Vagina (tissue), 2 donors: ENCODE results near the gene LSM14A. TPM values are rescaled to one million over a fixed set of nuclear protein-coding genes. Genes with fewer than 3 reads are reported as not detected.
"Not testable (repeated sequence)": the region's sequence is repeated elsewhere in the genome, so short reads cannot be mapped to it uniquely, and the experiment has no call there.

ENCODE experiments used
- DNase-seq, 2 donors: peaks; one replicate each; pipeline ENCODE4 v3.0.0-alpha.2; 2017; ENCODE audit errors: extremely low spot score in 2 of 2
- H3K27ac ChIP-seq: fragments of 200-600 bp; sonication (generic); one replicate; pipeline ENCODE4 v1.5.1; 2019
- H3K27me3 ChIP-seq: fragments of 200-600 bp; sonication (generic); one replicate; pipeline ENCODE4 v1.5.1; 2019
- H3K36me3 ChIP-seq, 2 donors: fragments of 200-600 bp; sonication (generic); one replicate each; pipeline ENCODE4 v1.5.1; 2017 to 2019
- H3K4me1 ChIP-seq: fragments of 200-600 bp; sonication (generic); one replicate; pipeline ENCODE4 v1.5.1; 2019
- H3K4me3 ChIP-seq, 2 donors: fragments of 200-600 bp; sonication (generic); 1 replicate in 1 of 2; 2 replicates in 1 of 2; pipeline ENCODE4 v1.5.1; 2016 to 2019
- H3K9me3 ChIP-seq: fragments of 200-600 bp; sonication (generic); one replicate; pipeline ENCODE4 v1.5.1; 2019
- POLR2A ChIP-seq, 2 donors: fragments of 450-650 bp; IDR thresholded peaks; one replicate each; pipeline ENCODE4 v1.6.1; 2017; ENCODE audit warnings: antibody characterized with exemption in 2 of 2, mild to moderate bottlenecking in 2 of 2, moderate library complexity in 2 of 2
- POLR2AphosphoS5 ChIP-seq, 2 donors: sonication (generic); formaldehyde crosslinking; IDR thresholded peaks; one replicate each; pipeline ENCODE4 v1.9.0; 2017; ENCODE audit warnings: antibody characterized with exemption in 2 of 2, mild to moderate bottlenecking in 2 of 2, low read depth in 1 of 2; ENCODE audit not compliant: insufficient read depth in 1 of 2
- intact Hi-C: fragments of 100-400 bp; cut with DNase I; formaldehyde crosslinking; loops from one replicate; pipeline ENCODE4 v1.15.1; 2023
- total RNA-seq: library from RNA; depleted of rRNA; stranded (reverse); fragments of >200 nt; gene quantifications from one replicate; pipeline ENCODE4 v1.2.3, GENCODE V29; 2016
- TF ChIP-seq, protein P1 (sequence below), 3 experiments: fragments of 450-650 bp in 2 of 3; fragments of 200-600 bp in 1 of 3; sonication (generic) in 1 of 3; IDR thresholded peaks; one replicate each; pipeline ENCODE4 v1.5.1; 2017 to 2019; ENCODE audit warnings: antibody characterized with exemption in 3 of 3, mild to moderate bottlenecking in 2 of 3, moderate library complexity in 2 of 3

Gene LSM14A
- total RNA-seq, 1 donor from 2014 or later: 179 TPM

DNA sequence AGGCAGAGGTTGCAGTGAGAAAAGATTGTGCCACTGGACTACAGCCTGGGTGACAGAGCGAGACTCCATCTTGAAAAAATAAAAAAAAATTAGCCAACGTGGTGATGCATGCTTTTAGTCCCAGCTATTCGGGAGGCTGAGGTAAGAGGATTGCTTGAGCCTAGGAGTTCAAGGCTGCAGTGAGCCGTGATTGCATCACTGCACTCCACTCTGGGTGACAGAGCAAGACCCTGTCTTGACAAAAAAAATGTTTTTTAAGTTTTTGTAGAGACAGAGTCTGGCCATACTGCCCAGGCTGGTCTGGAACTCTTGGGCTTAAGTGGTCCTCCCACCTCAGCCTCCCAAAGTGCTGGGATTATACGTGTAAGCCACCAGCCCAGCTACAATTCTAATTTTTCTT is 22.4 kb upstream of the LSM14A start:
- no peak overlapping the region for H3K27ac ChIP-seq
- intact Hi-C loops: loop anchor here (10.0 kb wide), 1 partner anchor 565 kb away; no protein-coding TSS in a partner anchor
- TF ChIP-seq, protein P1, sequence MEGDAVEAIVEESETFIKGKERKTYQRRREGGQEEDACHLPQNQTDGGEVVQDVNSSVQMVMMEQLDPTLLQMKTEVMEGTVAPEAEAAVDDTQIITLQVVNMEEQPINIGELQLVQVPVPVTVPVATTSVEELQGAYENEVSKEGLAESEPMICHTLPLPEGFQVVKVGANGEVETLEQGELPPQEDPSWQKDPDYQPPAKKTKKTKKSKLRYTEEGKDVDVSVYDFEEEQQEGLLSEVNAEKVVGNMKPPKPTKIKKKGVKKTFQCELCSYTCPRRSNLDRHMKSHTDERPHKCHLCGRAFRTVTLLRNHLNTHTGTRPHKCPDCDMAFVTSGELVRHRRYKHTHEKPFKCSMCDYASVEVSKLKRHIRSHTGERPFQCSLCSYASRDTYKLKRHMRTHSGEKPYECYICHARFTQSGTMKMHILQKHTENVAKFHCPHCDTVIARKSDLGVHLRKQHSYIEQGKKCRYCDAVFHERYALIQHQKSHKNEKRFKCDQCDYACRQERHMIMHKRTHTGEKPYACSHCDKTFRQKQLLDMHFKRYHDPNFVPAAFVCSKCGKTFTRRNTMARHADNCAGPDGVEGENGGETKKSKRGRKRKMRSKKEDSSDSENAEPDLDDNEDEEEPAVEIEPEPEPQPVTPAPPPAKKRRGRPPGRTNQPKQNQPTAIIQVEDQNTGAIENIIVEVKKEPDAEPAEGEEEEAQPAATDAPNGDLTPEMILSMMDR (IDR thresholded peaks at IDR 0.05): no peak
- no peak for TF ChIP-seq POLR2AphosphoS5 (IDR thresholded peaks at IDR 0.05; ENCODE audit: insufficient read depth in 1 of 2, low read depth in 1 of 2)
- TF ChIP-seq POLR2A (IDR thresholded peaks at IDR 0.05): no peak
- no peak overlapping the region for H3K4me3 ChIP-seq
- H3K9me3 ChIP-seq: no peaks in the 10 kb centered on the region
- no peak for DNase-seq
- no peaks in the 10 kb centered on the region for H3K36me3 ChIP-seq
- H3K4me1 ChIP-seq: no peaks in the 10 kb centered on the region
- H3K27me3 ChIP-seq: no peaks in the 10 kb centered on the region

DNA sequence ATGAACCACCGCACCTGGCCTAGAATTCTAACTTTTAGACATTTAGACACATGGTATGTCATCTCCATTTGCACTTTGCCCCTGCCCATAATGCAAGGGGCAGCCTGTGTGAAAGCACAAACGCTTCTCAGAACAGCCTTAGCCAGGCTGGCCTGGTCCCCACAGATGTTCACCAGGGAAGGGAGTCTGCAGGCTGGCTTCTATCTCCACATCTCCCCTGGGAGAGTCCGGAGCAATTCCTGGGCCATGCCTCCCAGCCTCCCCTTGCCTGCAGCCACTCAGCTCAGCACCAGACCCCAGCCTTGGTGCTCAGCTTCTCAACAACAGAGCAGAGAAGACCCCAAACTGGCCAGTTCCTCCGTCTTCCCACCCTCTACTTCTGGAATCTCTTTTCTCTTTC is 21.7 kb upstream of the LSM14A start:
- TF ChIP-seq POLR2A (IDR thresholded peaks at IDR 0.05) (no peak), POLR2AphosphoS5 (IDR thresholded peaks at IDR 0.05; ENCODE audit: insufficient read depth in 1 of 2, low read depth in 1 of 2) (no peak)
- no peak overlapping the region for H3K4me3 ChIP-seq
- H3K4me1 ChIP-seq: no peaks in the 10 kb centered on the region
- intact Hi-C loops: no loop called here
- H3K9me3 ChIP-seq: no peaks in the 10 kb centered on the region
- H3K36me3 ChIP-seq: no peaks in the 10 kb centered on the region
- no peaks in the 10 kb centered on the region for H3K27me3 ChIP-seq
- DNase-seq: no peak
- H3K27ac ChIP-seq: no peak overlapping the region

DNA sequence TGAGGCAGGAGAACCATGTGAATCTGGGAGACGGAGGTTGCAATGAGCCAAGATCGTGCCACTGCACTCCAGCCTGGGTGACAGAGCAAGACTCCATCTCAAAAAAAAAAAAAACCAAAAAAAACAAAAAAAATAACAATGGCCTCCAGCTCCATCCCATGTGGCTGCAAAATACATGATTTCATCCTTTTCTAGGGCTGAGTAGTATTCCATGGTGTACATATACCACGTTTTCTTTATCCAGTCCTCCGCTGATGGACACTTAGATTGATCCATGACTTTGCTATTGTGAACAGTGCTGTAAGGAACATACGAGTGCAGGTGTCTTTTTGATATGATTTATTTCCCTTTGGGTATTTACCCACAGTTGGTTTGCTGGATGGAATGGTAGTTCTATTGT is 20.9 kb upstream of the LSM14A start:
- Histone ChIP-seq H3K27me3 (no peaks in the 10 kb centered on the region), H3K4me3 (no peak overlapping the region), H3K4me1 (no peaks in the 10 kb centered on the region), H3K27ac (no peak overlapping the region), H3K36me3 (no peaks in the 10 kb centered on the region), H3K9me3 (no peaks in the 10 kb centered on the region)
- DNase-seq: no peak
- intact Hi-C loops: no loop called here
- TF ChIP-seq POLR2A (IDR thresholded peaks at IDR 0.05): no peak
- TF ChIP-seq, protein P1 (IDR thresholded peaks at IDR 0.05): no peak
- TF ChIP-seq POLR2AphosphoS5 (IDR thresholded peaks at IDR 0.05; ENCODE audit: insufficient read depth in 1 of 2, low read depth in 1 of 2): no peak

DNA sequence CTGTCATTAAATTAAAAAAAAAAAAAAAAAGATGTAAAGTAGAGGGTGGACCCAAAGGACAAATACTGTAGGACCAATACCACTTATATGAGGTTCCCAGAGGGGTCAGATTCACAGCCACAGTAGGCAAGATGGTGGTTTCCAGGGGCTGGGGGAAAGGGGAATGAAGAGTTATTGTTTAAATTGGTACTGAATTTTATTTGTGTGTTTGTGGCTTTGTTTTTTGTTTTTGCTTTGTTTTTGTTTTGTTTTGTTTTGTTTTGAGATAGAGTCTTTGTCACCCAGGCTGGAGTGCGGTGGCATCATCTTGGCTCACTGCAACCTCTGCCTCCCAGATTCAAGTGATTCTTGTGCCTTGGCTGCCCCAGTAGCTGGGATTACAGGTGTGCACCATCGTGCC is 17.9 kb upstream of the LSM14A start:
- Histone ChIP-seq H3K9me3 (no peaks in the 10 kb centered on the region), H3K36me3 (no peaks in the 10 kb centered on the region), H3K27me3 (no peaks in the 10 kb centered on the region), H3K4me3 (no peak overlapping the region), H3K4me1 (no peaks in the 10 kb centered on the region), H3K27ac (no peak overlapping the region)
- DNase-seq: no peak
- intact Hi-C loops: no loop called here
- TF ChIP-seq, protein P1 (IDR thresholded peaks at IDR 0.05): no peak
- TF ChIP-seq POLR2A (IDR thresholded peaks at IDR 0.05): no peak
- TF ChIP-seq POLR2AphosphoS5 (IDR thresholded peaks at IDR 0.05; ENCODE audit: insufficient read depth in 1 of 2, low read depth in 1 of 2): no peak

DNA sequence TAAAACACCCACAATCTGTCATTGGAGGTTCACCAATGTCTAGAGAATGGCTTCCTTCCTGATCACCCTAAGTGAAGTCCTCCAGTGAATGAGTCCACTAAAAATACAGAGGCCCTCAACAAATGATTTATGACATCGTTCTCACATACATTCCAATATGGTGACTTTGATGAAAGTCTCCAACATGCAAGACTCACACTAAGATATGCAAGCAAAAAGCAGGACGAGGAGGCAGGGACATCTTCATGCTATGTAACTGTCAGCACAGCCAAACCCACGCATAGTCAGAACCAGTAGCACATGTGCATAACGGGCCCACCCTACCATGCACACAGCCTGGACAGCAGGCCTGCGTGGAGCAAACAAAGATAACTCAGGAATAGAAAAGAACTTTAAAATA is 16.6 kb upstream of the LSM14A start:
- no peak for TF ChIP-seq POLR2AphosphoS5 (IDR thresholded peaks at IDR 0.05; ENCODE audit: insufficient read depth in 1 of 2, low read depth in 1 of 2)
- TF ChIP-seq, protein P1 (IDR thresholded peaks at IDR 0.05): no peak
- no peak for TF ChIP-seq POLR2A (IDR thresholded peaks at IDR 0.05)

DNA sequence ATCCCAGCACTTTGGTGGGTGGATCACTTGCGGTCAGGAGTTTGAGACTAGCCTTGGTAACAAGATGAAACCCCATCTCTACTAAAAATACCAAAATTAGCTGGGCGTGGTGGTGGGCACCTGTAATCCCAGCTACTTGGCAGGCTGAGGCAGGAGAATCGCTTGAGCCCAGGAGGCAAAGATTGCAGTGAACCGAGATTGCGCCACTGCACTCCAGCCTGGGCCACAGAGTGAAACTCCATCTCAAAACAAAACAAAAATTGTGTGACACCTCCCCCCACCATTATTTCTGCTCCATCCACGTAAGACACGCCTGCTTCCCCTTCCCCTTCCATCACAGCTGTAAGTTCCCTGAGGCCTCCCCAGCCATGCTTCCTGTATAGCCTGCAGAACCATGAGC is 13.3 kb upstream of the LSM14A start:
- DNase-seq, intact Hi-C loops, H3K4me1 ChIP-seq, H3K4me3 ChIP-seq, H3K9me3 ChIP-seq, H3K27ac ChIP-seq, H3K27me3 ChIP-seq, H3K36me3 ChIP-seq: not testable (repeated sequence)

More for the DNA sequence above, 16.6 kb upstream of the LSM14A start:
- Histone ChIP-seq H3K27ac (no peak overlapping the region), H3K36me3 (no peaks in the 10 kb centered on the region), H3K4me1 (no peaks in the 10 kb centered on the region), H3K9me3 (no peaks in the 10 kb centered on the region), H3K4me3 (no peak overlapping the region), H3K27me3 (no peaks in the 10 kb centered on the region)
- no peak for DNase-seq
- intact Hi-C loops: no loop called here

DNA sequence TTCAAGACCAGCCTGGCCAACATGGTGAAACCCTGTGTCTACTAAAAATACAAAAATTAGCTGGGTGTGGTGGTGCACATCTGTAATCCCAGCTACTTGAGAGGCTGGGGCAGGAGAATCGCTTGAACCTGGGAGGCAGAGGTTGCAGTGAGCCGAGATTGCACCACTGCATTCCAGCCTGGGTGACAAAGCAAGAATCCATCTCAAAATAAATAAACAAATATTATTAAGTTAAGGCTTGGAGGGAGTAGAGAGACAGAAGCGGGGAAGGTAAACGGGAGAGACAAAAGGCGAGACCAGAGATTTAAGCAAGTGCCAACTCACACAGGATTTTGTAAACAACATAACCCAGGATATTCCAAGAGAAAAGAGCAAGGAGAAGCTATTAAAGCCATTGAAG is 12.8 kb upstream of the LSM14A start:
- intact Hi-C loops, DNase-seq, H3K27me3 ChIP-seq, H3K36me3 ChIP-seq, H3K4me3 ChIP-seq, H3K9me3 ChIP-seq, H3K27ac ChIP-seq, H3K4me1 ChIP-seq: not testable (repeated sequence)

DNA sequence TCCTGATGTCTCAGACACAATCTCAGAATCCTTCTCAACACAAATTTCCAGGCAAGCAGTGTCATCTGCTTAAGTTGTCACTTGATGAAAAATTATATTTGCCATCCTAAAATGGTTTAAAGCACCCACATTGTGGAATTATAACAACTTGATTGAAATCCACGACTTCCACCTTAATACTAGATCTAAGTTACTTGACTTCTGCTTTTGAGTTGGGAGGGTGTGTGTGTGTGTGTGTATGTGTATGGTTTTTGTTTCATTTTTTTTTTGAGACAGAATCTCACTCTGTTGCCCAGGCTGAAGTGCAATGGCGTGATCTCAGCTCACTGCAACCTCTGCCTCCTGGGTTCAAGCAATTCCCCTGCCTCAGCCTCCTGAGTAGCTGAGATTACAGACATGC is 10.4 kb upstream of the LSM14A start:
- H3K4me1 ChIP-seq, H3K27me3 ChIP-seq, H3K36me3 ChIP-seq, DNase-seq, intact Hi-C loops, H3K4me3 ChIP-seq, H3K9me3 ChIP-seq, H3K27ac ChIP-seq: not testable (repeated sequence)
